ENCODE results near the gene NAA20. TPM values are rescaled to one million over a fixed set of nuclear protein-coding genes. Genes with fewer than 3 reads are reported as not detected.

The NAA20 gene
- total RNA-seq, 3 donors from 2014 or later: 115 to 121 (median 118) TPM

GRCh38 chr20:19977373-19977770 is 39.8 kb upstream of the NAA20 start:
- no peaks in the 10 kb centered on the region for H3K36me3 Mint-ChIP-seq (ENCODE audit: insufficient read depth)
- DNase-seq: no peak

GRCh38 chr20:19978511-19979210 is 38.5 kb upstream of the NAA20 start:
- ATAC-seq: no peak
- Mint-ChIP-seq H3K4me3 (no peak overlapping the region), H3K36me3 (ENCODE audit: insufficient read depth) (no peaks in the 10 kb centered on the region), H3K27me3 (ENCODE audit: low read depth) (peaks cover 4% of the 10 kb centered on the region), H3K9me3 (no peaks in the 10 kb centered on the region), H3K4me1 (ENCODE audit: low read depth) (peaks cover 16% of the 10 kb centered on the region)
- DNase-seq: no peak

More at GRCh38 chr20:19977373-19977770, 39.8 kb upstream of the NAA20 start:
- Mint-ChIP-seq H3K4me3 (no peak overlapping the region), H3K4me1 (ENCODE audit: low read depth) (peaks cover 16% of the 10 kb centered on the region), H3K27me3 (ENCODE audit: low read depth) (peaks cover 4% of the 10 kb centered on the region), H3K9me3 (no peaks in the 10 kb centered on the region)
- ATAC-seq: no peak

GRCh38 chr20:19981031-19981451 is 36.1 kb upstream of the NAA20 start:
- Mint-ChIP-seq H3K4me1 (ENCODE audit: low read depth) (peaks cover 14% of the 10 kb centered on the region), H3K4me3 (no peak overlapping the region), H3K9me3 (no peaks in the 10 kb centered on the region), H3K27me3 (ENCODE audit: low read depth) (peaks cover 4% of the 10 kb centered on the region), H3K36me3 (ENCODE audit: insufficient read depth) (no peaks in the 10 kb centered on the region)
- DNase-seq (no peak), ATAC-seq (no peak)

- no peak for DNase-seq
- Mint-ChIP-seq H3K36me3 (ENCODE audit: insufficient read depth) (no peaks in the 10 kb centered on the region), H3K4me3 (no peak overlapping the region), H3K4me1 (ENCODE audit: low read depth) (no peaks in the 10 kb centered on the region), H3K9me3 (no peaks in the 10 kb centered on the region), H3K27me3 (ENCODE audit: low read depth) (no peaks in the 10 kb centered on the region)
- no peak for ATAC-seq
Observed at GRCh38 chr20:19986419-19986818, 30.7 kb upstream of the NAA20 start.

- no peaks in the 10 kb centered on the region for H3K9me3 Mint-ChIP-seq
- ATAC-seq (no peak), DNase-seq (no peak)
- no peaks in the 10 kb centered on the region for H3K36me3 Mint-ChIP-seq (ENCODE audit: insufficient read depth)
- no peaks in the 10 kb centered on the region for H3K4me1 Mint-ChIP-seq (ENCODE audit: low read depth)
- H3K27me3 Mint-ChIP-seq (ENCODE audit: low read depth): no peaks in the 10 kb centered on the region
- no peak overlapping the region for H3K4me3 Mint-ChIP-seq
Observed at GRCh38 chr20:19987046-19987445, 30.1 kb upstream of the NAA20 start.

GRCh38 chr20:19990850-19991249 is 26.3 kb upstream of the NAA20 start:
- DNase-seq: no peak
- H3K27me3 Mint-ChIP-seq (ENCODE audit: low read depth): no peaks in the 10 kb centered on the region
- no peaks in the 10 kb centered on the region for H3K9me3 Mint-ChIP-seq
- H3K4me3 Mint-ChIP-seq: no peak overlapping the region
- ATAC-seq: no peak
- no peaks in the 10 kb centered on the region for H3K4me1 Mint-ChIP-seq (ENCODE audit: low read depth)
- H3K36me3 Mint-ChIP-seq (ENCODE audit: insufficient read depth): no peaks in the 10 kb centered on the region

- H3K27me3 Mint-ChIP-seq (ENCODE audit: low read depth): no peaks in the 10 kb centered on the region
- DNase-seq (no peak), ATAC-seq (no peak)
- H3K4me3 Mint-ChIP-seq: no peak overlapping the region
- H3K36me3 Mint-ChIP-seq (ENCODE audit: insufficient read depth): no peaks in the 10 kb centered on the region
- H3K4me1 Mint-ChIP-seq (ENCODE audit: low read depth): no peaks in the 10 kb centered on the region
- no peaks in the 10 kb centered on the region for H3K9me3 Mint-ChIP-seq
Observed at GRCh38 chr20:19991308-19991707, 25.9 kb upstream of the NAA20 start.

GRCh38 chr20:19991854-19992253 is 25.3 kb upstream of the NAA20 start:
- no peaks in the 10 kb centered on the region for H3K36me3 Mint-ChIP-seq (ENCODE audit: insufficient read depth)
- no peak for ATAC-seq
- DNase-seq: no peak
- H3K27me3 Mint-ChIP-seq (ENCODE audit: low read depth): no peaks in the 10 kb centered on the region
- H3K4me3 Mint-ChIP-seq: no peak overlapping the region
- H3K4me1 Mint-ChIP-seq (ENCODE audit: low read depth): no peaks in the 10 kb centered on the region
- H3K9me3 Mint-ChIP-seq: no peaks in the 10 kb centered on the region

GRCh38 chr20:19992996-19993908 is 23.9 kb upstream of the NAA20 start:
- H3K4me3 Mint-ChIP-seq: no peak overlapping the region
- no peak for ATAC-seq

GRCh38 chr20:19993958-19994669 is 23.0 kb upstream of the NAA20 start:
- no peak for ATAC-seq
- Mint-ChIP-seq H3K27me3 (ENCODE audit: low read depth) (no peaks in the 10 kb centered on the region), H3K4me1 (ENCODE audit: low read depth) (no peaks in the 10 kb centered on the region), H3K36me3 (ENCODE audit: insufficient read depth) (no peaks in the 10 kb centered on the region), H3K9me3 (no peaks in the 10 kb centered on the region), H3K4me3 (no peak overlapping the region)
- DNase-seq: no peak

More at GRCh38 chr20:19992996-19993908, 23.9 kb upstream of the NAA20 start:
- DNase-seq: no peak
- H3K4me1 Mint-ChIP-seq (ENCODE audit: low read depth): no peaks in the 10 kb centered on the region
- no peaks in the 10 kb centered on the region for H3K36me3 Mint-ChIP-seq (ENCODE audit: insufficient read depth)
- H3K27me3 Mint-ChIP-seq (ENCODE audit: low read depth): no peaks in the 10 kb centered on the region
- no peaks in the 10 kb centered on the region for H3K9me3 Mint-ChIP-seq

- no peak for ATAC-seq
- no peaks in the 10 kb centered on the region for H3K36me3 Mint-ChIP-seq (ENCODE audit: insufficient read depth)
- no peak overlapping the region for H3K4me3 Mint-ChIP-seq
- no peaks in the 10 kb centered on the region for H3K9me3 Mint-ChIP-seq
- no peaks in the 10 kb centered on the region for H3K27me3 Mint-ChIP-seq (ENCODE audit: low read depth)
- no peak for DNase-seq
- no peaks in the 10 kb centered on the region for H3K4me1 Mint-ChIP-seq (ENCODE audit: low read depth)
Observed at GRCh38 chr20:19995220-19995863, 21.8 kb upstream of the NAA20 start.

GRCh38 chr20:19996222-19996621 is 20.9 kb upstream of the NAA20 start:
- DNase-seq (no peak), ATAC-seq (no peak)
- Mint-ChIP-seq H3K9me3 (no peaks in the 10 kb centered on the region), H3K27me3 (ENCODE audit: low read depth) (no peaks in the 10 kb centered on the region), H3K4me1 (ENCODE audit: low read depth) (no peaks in the 10 kb centered on the region), H3K36me3 (ENCODE audit: insufficient read depth) (no peaks in the 10 kb centered on the region), H3K4me3 (no peak overlapping the region)

- H3K27me3 Mint-ChIP-seq (ENCODE audit: low read depth): no peaks in the 10 kb centered on the region
- no peaks in the 10 kb centered on the region for H3K4me1 Mint-ChIP-seq (ENCODE audit: low read depth)
- H3K9me3 Mint-ChIP-seq: no peaks in the 10 kb centered on the region
- ATAC-seq (no peak), DNase-seq (no peak)
- no peak overlapping the region for H3K4me3 Mint-ChIP-seq
- H3K36me3 Mint-ChIP-seq (ENCODE audit: insufficient read depth): no peaks in the 10 kb centered on the region
Observed at GRCh38 chr20:19996917-19997316, 20.2 kb upstream of the NAA20 start.

Measured in activated T-cell treated with anti-CD3 and anti-CD28 coated beads, Interleukin-2, amount 50 U/mL, for 4 hours (primary cell).